ENCODE data around the gene CA6. TPM values are rescaled to one million over a fixed set of nuclear protein-coding genes. Genes with fewer than 3 reads are reported as not detected.

CA6 gene
- total and polyA plus RNA-seq, 2 of the 8 experiments (the other 6 are each of a cell fraction or from before 2014, with no cell fraction given) = not detected

GRCh38 chr1:8956461-8957349 is 11.0 kb downstream of the CA6 start (continued):
- TF ChIP-seq, protein P1, sequence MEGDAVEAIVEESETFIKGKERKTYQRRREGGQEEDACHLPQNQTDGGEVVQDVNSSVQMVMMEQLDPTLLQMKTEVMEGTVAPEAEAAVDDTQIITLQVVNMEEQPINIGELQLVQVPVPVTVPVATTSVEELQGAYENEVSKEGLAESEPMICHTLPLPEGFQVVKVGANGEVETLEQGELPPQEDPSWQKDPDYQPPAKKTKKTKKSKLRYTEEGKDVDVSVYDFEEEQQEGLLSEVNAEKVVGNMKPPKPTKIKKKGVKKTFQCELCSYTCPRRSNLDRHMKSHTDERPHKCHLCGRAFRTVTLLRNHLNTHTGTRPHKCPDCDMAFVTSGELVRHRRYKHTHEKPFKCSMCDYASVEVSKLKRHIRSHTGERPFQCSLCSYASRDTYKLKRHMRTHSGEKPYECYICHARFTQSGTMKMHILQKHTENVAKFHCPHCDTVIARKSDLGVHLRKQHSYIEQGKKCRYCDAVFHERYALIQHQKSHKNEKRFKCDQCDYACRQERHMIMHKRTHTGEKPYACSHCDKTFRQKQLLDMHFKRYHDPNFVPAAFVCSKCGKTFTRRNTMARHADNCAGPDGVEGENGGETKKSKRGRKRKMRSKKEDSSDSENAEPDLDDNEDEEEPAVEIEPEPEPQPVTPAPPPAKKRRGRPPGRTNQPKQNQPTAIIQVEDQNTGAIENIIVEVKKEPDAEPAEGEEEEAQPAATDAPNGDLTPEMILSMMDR (IDR thresholded peaks at IDR 0.05; ENCODE audit: control extremely low read depth in 1 of 3, insufficient read depth in 1 of 3, low read depth in 1 of 3, low read length in 3 of 3) = no peak
- TF ChIP-seq BCL11A (IDR thresholded peaks at IDR 0.05; ENCODE audit: low read depth in 2 of 2, low read length in 2 of 2) (no peak), CHD1 (IDR thresholded peaks at IDR 0.05; ENCODE audit: low read depth, low read length) (no peak), ATF2 (IDR thresholded peaks at IDR 0.05; ENCODE audit: low read length) (no peak), EGR1 (IDR thresholded peaks at IDR 0.05; ENCODE audit: borderline replicate concordance, low read depth, low read length) (no peak), POLR2AphosphoS5 (IDR thresholded peaks at IDR 0.05; ENCODE audit: low read depth, low read length) (no peak), KDM5A (IDR thresholded peaks at IDR 0.05; ENCODE audit: low read length) (no peak), TEAD4 (IDR thresholded peaks at IDR 0.05; ENCODE audit: low read depth, low read length) (no peak)
